HepG2 (cell line): ENCODE results near the gene DDX53.

ENCODE experiments used
- BHLHE40 ChIP-seq: IDR thresholded peaks from 2 replicates; pipeline ENCODE4 v1.6.1; 2011; ENCODE audit warnings: low read length, improper control_type of control experiment
- DNMT1 ChIP-seq: sonication (generic); formaldehyde crosslinking; IDR thresholded peaks from 2 replicates; pipeline ENCODE4 v1.5.1; 2020; ENCODE audit warnings: mild to moderate bottlenecking, missing genetic modification reagents
- FOXJ3 ChIP-seq: sonication (generic); formaldehyde crosslinking; IDR thresholded peaks from 2 replicates; pipeline ENCODE4 v1.4.0; 2020; ENCODE audit warnings: missing genetic modification reagents, mild to moderate bottlenecking, borderline replicate concordance
- RAD21 ChIP-seq: fragments of 450-650 bp; formaldehyde crosslinking; IDR thresholded peaks from 2 replicates; pipeline ENCODE4 v1.5.0; 2020; ENCODE audit warnings: mild to moderate bottlenecking
- TF ChIP-seq, protein P1 (sequence below): sonication (generic); formaldehyde crosslinking; IDR thresholded peaks from 2 replicates; pipeline ENCODE4 v1.5.0; 2020; ENCODE audit warnings: mild to moderate bottlenecking, missing genetic modification reagents, moderate library complexity

DNA sequence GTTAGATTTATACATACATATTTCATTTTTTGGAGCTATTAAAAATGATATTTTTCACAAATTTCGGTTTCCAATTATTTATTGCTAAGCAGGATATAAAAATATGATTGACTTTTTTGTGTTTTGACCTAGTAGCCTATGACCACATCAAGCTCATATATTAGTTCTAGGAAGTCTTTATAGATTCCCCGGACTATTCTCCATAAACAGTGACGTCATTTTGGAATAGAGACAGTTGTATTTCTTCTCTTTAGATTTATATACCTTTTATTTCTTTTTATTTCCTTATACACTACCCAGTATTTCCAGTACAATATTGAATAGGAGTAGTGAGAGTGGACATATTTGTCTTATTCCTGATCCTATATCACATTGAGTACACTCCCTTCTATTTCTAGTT lies 31.8 kb downstream of the DDX53 start:
- TF ChIP-seq BHLHE40 (no peak), DNMT1 (CRISPR knock-in tag) (no peak), FOXJ3 (CRISPR knock-in tag) (no peak), RAD21 (no peak)
- TF ChIP-seq, protein P1, sequence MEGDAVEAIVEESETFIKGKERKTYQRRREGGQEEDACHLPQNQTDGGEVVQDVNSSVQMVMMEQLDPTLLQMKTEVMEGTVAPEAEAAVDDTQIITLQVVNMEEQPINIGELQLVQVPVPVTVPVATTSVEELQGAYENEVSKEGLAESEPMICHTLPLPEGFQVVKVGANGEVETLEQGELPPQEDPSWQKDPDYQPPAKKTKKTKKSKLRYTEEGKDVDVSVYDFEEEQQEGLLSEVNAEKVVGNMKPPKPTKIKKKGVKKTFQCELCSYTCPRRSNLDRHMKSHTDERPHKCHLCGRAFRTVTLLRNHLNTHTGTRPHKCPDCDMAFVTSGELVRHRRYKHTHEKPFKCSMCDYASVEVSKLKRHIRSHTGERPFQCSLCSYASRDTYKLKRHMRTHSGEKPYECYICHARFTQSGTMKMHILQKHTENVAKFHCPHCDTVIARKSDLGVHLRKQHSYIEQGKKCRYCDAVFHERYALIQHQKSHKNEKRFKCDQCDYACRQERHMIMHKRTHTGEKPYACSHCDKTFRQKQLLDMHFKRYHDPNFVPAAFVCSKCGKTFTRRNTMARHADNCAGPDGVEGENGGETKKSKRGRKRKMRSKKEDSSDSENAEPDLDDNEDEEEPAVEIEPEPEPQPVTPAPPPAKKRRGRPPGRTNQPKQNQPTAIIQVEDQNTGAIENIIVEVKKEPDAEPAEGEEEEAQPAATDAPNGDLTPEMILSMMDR: no peak
